NOMO-1 (cell line): ENCODE measurements around the gene ERICH6.

Experiments used
- DNase-seq, 2 experiments: peaks; one replicate each; lab custom pipeline; 2025; ENCODE audit not compliant: unreplicated experiment in 2 of 2; lab: John Stamatoyannopoulos, UW

The ERICH6 gene

DNA sequence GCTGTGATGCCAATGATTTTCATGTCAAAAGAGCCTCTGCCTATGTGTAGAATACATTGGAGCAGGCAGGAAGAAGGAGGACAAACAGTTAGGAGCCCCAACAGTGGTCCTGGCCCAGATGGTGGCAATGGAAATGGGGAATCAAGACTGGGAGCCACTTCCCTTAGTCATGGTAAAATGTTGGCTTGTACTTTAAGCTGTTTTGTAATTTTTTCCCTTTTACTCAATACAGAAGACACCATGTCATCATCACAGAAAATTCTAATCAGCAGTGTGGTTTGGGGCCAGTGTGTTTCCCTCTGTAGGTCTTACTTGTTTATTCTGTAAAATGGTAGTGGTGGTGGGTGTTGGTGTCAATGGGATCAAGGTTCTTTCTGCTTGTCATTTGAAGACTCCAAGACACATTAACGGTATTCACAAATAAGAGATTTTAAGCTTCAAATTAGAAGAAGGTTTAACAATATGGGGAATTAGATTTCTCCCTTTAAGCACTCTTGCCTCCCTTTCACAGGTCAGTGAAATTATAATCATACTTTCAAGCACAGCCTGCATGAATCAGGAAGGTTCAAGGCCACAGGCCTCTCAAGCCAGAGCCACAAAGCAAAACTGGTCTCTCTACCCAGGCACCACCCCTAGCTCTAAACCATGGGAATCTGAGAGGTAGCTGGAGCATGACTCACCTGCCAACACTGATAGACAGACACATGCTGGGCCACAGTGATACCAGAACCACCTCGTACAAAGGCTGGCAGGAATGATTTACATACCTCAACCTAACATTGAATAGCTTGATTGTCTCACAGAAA lies 34.4 kb upstream of the ERICH6 start:
- peak in 1 of 2 experiments; percentile 36 for DNase-seq

DNA sequence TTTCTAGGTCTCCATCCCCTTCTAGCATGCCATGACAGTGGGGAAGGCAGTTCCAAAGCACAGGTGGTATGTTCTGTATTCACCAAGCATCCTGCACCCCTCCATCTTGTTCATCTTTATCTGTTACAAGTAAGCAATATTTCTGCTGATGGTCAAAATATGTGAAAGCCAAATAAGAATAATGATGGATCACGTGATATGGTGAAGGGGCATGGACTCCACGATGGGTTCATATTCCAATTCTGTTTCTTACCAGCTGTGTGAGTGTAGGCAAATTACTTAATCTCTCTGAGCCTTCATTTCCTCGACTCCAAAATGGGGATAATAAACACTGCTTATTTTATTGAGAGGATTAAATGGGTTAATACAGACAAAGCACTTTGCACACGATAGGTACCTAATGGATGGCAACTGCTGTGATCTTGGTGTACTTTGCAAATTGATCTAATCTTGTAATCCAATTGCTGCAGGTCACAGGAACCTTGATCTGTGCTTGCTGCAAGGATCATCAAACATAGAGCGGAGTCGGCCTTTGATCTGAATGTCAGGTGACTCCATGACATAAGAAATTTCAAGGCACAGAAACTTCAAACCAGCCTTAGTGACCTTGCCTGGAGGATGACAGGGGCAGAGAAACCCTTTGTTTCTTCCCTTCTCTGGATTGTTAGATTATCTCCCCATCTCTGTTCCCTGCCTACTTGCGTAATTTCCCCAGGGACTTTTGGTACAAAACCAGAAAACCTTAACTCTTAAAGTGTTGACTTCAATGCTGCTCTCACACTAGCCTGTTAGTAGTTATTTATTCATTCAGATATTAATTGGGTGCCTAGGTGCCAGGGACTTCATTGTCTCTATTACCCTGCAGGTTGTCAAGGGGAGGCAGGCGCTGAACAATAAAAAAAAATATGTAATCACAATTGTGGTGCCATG lies 33.4 kb upstream of the ERICH6 start:
- no peak for DNase-seq

DNA sequence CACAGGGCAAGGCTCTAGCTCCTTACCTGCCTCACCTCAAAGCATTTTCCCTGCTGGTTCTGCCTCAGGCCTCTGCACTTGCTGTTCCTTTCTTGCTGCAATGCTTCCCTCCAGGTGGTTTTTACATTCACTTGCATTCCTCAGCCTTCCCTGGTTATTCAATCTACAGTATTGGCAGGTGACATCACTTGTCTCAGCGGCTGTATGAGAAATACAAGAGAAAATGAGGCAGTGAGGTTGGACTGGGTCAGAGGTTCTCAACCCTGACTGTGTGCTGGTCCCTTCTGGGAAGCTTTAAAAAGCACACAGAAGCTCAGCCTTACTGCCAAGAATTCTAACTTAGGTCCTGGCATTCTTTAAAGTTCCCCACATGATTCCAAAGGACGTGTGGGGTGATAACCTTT lies 32.6 kb upstream of the ERICH6 start:
- DNase-seq = no peak

DNA sequence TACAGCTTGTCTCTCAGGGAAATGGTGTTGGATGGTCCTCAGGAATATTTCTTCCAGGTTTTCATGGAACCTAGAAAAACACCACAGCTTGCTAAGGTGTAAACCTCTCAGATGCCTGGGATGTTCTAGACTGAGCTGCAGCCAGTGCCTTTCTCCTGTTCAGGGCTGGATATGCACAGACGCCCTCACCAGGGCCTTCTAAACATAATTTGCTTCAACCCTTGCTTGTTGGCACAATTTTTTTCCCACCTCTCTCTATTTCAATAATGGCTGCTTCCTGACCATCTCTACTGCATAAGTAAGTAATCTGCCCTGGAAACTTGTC lies 31.0 kb upstream of the ERICH6 start:
- no peak for DNase-seq

DNA sequence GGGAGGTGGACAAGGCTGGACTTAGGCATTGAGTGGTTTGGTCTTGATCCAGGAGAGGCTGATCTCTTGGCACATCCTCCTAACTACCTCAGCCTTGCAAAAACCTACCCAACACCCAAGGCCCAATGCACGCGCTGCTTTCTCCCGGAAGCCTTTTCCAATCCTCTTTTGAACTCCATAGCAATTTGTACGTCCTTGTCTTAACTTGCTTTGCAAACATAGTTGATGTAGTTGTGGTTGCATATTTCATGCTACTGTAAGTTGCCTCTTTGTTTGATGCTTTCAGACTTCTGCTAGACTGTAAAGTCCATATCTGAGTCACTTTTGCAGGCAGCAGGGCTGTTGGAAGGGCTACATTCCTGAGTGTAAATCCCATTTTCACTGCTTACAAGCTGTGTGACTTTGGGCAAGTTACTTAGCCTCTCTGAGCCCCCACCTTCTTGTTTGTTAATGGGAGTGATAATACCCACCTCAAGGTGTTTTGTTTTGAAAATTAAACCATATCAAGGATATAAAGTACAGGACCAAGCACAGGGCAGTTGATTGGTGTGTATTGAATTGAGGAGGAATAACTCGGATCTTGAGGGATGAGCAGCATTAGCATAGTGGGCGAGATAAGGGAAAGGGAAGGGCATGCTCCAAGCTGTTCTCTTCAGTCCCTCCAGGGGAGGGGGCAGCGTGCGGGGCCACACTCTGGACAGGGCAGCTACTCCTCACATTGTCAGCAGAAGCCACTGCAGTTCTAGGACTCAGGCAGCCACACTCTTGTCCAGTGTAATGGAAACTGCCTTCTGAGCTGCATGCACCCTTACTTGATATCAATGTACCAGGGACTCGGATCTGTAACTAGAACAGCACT lies 30.4 kb upstream of the ERICH6 start:
- no peak for DNase-seq

DNA sequence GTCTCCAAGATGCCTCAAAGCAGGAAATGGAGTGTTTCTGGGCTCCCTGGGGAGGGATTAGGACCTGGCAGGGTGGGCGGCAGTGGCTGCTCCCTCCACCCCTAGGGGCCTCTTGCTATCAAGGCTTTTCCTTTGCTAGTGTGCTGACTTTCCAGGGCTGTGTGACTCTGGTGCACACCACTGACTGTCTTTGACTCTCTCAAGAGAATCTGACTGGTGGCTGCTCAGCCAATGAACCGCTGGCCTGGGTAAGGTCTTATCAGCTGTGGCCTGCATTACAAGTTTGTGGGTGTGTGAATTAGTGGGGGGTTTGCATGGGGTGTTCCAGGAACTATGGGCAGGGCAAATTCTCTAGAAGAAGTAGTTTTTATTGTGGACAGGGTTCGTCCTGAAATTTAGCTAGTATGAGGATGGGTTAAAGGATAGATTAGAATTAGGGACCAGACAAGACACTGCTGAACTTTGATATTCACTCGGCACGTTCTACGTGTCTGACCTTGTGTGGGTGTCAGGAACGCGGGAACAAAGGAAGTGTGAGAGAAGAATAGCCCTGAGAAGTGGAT lies 29.7 kb upstream of the ERICH6 start:
- DNase-seq = no peak

DNA sequence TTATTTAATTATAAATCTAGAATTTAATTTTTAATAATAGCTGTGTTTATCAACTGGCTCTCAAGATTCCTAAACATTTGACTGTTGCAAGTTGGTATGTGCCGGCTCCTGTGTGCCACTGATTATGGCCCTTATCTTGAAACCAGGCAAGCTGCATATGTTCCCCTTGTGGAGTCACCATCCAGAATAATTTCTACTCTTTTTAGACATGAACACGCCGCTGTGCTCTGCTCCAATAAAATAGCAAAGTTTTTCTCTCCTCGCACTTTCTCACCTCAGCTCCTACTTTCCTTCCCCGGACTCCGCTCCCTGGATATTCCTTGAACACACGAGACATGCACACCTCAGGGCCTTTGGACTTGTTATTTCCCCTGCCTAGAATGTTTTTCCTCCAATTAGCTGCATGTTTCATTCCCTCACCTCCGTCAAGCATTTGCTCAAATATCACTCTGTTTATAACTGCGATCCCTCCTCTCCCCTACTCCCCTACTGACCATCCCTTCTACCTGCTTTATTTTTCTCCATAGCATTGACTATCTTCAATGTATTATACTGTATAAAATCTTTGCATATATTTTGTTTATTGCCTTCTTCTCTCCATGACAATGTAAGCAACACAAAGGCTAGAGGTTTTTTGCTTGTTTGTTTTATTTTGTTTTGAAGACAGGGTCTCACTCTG lies 26.1 kb upstream of the ERICH6 start:
- DNase-seq = no peak

DNA sequence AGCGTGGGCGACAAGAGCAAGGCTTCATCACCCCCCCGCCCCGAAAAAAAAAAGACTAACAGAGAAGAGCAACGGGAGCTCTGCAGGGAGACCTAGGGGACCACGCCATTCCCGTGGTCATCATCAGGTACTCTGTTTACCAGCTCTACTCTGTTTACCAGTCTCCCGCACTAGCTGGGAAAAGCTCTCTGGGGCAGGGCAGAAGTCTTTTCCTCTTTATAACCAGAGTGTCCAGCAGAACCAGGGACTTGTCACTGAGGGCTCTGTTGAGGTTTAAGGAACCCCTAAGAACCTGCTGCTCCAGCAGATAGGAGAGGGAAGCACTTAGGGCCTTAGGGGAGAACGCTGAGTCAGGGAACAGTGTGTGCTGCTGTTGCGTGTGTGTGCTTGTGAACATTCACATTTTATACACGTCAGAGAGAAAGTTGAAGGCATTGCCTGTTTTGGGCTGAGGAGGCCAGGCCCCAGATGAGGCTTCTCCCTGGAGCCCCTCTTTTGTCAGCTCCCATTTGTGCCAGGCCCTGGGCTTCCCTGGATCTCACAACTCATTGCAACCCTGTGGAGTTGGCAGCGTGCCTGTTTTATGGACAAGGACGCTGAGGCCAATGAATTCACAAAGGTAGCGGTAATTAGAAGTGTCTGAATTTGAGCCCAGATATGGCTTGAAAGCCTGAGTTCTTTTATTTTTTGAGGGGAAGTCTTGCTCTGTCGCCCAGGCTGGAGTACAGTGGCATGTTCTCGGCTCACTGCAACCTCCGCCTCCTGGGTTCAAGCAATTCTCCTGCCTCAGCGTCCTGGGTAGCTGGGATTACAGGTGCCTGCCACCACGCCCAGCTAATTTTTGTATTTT lies 24.2 kb upstream of the ERICH6 start:
- no peak for DNase-seq

DNA sequence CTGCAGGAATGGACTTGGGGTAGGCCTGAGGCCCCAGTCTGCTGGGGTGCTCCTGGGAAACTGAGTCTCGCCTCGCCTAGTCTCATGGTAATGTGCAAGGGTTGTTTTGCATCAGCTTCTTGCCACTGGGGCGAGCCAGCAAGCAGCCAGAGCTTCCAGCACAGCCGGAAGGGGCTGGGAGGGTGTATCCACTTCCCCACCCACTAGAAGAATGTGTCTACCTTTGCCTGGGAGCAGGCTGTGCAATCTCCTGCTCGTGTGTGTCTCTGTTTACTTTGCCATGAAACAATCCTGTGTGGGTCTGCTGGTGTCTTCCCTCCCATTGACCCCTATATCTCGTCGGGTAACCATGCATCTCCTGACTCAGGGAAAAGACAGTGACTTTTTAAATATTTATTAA lies 21.8 kb upstream of the ERICH6 start:
- DNase-seq = no peak

DNA sequence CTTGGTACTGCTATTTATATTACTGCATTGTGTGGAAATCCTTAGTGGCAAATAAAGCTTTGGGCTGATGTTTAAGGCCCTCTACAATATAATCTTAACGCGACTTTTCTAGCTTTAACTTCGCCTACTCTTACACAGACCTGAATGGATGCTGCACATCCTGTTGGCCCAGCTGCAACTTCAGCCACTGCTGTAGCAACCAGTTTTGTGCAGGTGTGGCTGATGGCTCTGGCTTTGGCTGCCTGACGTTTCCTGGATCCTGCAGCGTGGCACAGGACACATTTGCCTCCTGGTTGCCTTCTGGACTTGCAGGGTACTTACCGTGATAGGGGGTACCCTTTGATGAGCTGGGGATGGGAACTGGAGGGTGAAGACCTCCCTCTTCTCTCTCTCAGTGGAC lies 20.2 kb upstream of the ERICH6 start:
- no peak for DNase-seq

DNA sequence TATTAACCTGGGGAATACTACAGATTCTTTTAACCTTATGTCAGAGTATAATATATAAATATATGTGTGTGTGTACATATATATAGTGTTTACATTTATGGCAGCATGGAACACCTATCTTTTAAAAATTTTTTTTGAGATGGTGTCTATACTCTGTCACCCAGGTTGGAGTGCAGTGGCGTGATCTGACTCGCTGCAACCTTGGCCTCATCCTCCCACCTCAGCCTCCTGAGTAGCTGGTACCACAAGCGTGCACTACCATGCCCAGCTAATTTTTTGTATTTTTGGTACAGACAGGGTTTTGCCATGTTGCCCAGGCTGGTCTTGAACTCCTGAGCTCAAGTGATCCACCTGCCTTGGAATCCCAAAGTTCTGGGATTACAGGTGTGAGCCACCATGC lies 18.5 kb upstream of the ERICH6 start:
- no peak for DNase-seq

DNA sequence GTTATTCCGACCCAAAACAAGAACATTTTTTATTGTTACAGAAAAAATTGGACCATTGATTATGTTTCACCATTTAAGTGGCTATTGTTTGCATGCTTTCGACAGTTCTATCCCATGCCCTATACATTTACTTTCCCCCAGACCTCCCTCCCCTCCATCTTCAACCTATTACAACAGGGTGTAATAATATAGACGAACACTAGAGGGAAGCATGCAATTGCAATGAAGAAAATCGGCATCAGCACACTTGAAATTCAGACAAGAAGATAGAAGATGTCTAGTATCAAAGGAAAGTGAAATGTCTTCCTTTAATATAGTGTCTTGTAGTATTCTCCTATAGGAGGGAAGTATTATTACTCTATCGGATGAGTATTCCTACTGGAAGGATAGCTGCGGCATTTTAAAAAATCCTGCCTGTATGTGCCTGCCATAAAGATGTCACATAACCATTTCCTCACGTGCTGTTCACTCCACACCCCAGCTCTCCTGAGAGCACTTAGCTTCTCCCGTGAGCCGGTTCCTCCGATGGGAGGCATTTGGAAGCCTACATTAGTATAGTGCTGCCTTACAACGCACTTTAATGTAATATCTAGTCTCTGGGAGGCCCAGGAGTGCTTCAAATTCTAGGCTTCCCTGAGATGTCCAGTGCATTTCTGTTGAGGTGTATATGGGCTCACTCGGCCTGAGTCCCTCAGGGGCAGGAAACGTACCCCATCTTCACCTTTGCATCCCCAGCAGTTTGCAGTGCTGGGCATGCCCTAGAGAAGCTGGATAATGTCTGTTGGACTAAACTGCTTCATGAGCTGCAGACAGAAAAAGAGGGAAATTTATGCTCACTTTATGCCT lies 17.8 kb upstream of the ERICH6 start:
- peak; percentile 47 to 78 for DNase-seq

DNA sequence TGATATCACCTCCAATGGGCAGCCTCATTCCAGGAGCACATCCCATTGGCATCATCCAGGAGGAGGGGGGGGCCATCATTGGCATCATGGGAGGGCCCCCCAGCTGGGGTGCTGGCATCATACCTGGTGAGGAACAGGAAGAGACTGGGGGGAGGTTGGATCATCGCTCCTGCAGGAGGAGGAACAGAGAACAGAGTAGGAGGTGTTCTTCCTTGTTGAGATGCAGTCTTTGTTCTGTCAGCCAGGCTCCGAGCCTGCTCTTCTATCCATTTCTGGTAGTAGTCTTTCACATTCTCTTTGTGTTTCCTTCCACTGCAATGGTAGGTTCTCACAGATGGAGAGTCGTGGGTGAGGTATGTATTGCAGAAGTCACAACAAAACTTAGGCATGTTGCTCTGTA lies 16.7 kb upstream of the ERICH6 start:
- DNase-seq = no peak

DNA sequence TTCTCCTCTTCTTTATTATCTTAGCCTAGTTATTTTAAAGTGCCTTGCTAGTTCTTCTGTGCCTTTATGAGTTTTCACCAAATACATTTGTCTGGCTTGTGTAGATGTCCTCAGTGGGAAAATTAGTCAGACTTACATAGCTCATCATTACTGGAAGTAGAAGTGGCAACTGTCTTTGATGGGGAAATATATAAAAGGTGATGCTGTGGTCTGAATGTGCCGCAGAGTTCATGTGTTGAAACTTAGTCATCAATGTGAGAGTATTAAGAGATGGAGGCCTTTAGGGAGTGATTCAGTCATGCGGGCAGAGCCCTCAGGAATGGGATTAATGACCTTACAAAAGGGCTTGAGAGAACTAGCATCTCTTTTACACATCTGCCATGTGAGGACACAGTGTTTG lies 6.4 kb upstream of the ERICH6 start:
- no peak for DNase-seq

DNA sequence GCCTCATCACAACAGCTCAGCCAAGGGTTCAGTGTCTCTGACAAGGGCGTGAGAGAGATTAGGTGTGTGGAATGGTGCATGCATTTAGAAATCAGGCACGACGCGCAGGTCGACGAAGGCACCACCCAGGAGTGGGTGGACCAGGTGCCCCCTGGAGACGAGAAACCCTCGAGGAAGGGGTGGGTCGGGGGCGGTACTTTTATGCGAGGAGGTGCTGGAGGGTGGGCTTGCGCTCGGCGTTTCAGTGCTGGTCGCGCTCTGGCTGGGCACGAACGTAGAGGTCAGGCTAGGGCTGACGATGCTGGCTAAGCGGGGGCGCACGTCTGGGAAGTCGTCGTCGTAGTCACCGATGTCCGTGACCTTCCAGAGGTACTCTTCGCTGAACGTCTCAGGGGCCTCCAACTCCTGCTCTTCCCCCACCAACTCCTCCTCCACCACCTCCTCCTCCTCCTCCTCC lies 393 bp downstream of the ERICH6 start:
- peak; percentile 38 to 79 for DNase-seq

DNA sequence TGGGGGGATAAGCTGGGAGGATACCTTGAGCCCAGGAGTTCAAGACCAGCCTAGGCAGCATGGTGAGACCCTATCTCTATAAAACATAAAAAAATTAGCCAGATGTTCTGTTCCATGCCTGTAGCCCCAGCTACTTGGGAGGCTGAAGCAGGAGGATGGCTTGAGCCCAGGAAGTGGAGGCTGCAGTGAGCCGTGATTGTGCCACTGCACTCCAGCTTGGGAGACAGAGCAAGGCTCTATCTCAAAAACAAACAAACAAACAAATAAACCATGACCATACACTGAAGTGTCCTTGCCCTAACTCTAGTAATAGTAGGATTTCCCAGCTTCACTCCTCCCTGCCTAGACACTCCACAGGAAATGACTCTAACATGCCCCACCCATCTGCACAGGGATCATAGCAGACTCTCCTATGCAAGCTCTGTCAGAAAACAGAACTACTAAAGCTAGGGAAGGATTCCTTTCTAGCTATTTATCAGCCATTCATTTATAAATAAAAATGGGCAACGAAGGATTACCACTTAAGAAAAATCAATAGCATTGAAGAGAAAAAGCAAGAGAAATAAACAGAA lies 4.6 kb downstream of the ERICH6 start:
- DNase-seq = no peak

DNA sequence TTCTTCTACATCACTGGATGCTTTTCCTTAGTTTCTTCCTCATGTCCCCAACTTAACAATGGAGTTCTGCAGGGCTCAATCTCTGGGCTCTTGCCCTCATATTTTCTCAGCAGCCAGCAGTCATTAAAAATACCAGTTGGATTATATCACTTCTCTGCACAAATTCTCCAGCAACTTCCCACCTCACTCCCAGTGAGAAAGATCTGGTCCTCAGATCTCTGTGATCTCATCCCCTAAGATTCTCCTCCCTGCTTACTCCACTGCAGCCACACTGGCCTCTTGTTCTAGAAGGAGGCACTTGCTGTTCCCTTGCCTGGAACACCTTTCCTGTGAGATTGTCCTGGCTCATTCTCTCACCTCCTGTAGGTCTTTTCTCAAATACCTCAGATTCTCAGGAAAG lies 6.1 kb downstream of the ERICH6 start:
- DNase-seq = no peak

DNA sequence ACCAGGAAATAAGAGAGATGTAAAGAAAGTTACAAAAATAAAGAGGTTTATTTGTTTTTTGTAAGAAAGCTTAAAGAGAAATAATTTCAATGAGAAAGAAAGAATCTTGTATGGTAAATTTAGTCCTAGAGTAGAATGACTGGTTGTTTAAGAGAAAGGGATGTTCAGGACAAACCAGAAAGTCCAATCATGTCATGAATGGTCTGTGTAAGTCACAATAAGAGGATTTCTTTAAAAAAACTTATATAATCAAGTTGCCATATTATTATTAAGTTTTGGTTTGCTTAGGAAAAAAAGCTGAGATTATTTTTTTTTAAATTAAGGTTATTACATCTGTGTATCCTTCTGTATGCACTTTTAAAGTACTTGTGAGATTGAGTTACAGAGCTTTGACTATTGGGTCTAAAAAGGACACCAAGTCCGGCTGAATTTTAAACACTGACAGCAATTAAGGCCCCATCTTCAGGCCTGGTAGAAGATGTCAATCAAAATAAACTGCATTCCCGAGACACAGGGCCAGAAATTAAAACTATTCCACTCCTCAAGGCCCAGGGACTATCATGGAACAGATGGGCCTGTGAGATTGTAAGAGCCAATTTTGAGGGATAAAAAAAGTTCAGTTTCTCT lies 12.2 kb downstream of the ERICH6 start:
- no peak for DNase-seq
